Mononuclear cell (primary cell): Measurements from ENCODE around the gene TMEM203. TPM values are rescaled to one million over a fixed set of nuclear protein-coding genes. Genes with fewer than 3 reads are reported as not detected.
"Not testable (repeated sequence)": the region's sequence is repeated elsewhere in the genome, so short reads cannot be mapped to it uniquely, and the experiment has no call there.

ENCODE experiments used
- H3K27me3 ChIP-seq: 2 replicates; pipeline ENCODE4 v1.6.0; 2011; ENCODE audit warnings: low read length, control low read depth; ENCODE audit not compliant: insufficient read depth
- H3K4me1 ChIP-seq: 2 replicates; pipeline ENCODE4 v1.5.1; 2011; ENCODE audit warnings: mild to moderate bottlenecking, low read length, control low read depth; ENCODE audit not compliant: insufficient read depth
- H3K4me3 ChIP-seq: 2 replicates; pipeline ENCODE4 v1.5.1; 2011; ENCODE audit warnings: mild to moderate bottlenecking, low read length, moderate library complexity
- H3K9me3 ChIP-seq: 2 replicates; pipeline ENCODE4 v1.5.1; 2011; ENCODE audit warnings: low read depth, mild to moderate bottlenecking, control low read depth, low read length
- total RNA-seq: library from RNA; depleted of rRNA; stranded (reverse); fragments of >200 nt; gene quantifications from one replicate; pipeline ENCODE4 v1.2.3, GENCODE V29; 2012

TMEM203 gene
- total RNA-seq, 1 donor, result 21.1 TPM

DNA sequence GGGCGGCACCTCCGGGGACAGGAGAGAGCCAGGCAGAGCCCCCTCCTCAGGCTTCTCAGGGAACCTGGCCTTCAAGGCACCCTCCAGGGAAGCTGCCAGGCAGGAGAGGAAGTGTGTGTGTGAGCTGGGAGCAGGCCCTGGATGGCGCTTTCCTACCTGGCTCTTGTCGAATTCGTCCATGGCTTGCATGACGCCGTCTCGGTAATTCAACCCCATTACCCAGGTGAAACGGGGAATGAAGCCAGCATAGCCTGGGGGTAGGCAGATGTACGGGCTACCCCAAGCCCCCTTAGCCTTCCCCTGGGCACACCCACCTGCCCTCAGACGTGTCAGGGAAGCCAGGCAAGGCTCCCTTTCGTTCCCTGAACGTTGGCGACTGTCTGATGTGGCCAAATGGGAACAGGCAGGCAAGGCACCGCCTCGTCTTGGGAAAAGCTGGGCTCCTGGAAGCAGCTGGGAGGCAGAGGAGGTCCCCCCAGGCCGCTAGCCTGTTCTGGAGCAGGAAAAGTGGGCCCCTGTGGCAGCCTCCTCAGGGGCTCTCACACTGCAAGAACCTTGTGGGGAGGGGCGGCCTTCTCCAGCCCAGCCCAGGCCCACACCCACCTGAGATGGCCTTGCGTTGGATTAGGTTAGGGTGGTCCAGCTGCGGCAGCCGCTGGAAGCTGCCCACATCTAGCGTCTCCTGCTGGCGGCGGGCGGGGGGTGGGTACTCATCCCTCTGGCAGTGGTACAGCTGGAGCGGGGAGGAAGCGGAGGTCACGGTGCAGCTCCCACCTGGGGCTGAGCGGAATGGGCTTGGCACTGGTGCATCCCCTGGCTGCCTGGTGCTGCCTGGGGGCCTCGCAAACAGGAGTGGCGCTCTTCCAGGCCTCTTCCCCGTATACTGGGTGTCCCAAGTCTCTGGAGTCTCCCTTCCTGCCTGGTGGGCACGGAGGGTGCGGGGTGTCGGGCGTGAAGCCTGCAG is 39.3 kb upstream of the TMEM203 start:
- Histone ChIP-seq H3K9me3 (no peaks in the 10 kb centered on the region), H3K27me3 (no peaks in the 10 kb centered on the region), H3K4me1 (peaks cover 25% of the 10 kb centered on the region), H3K4me3 (no peak overlapping the region)

DNA sequence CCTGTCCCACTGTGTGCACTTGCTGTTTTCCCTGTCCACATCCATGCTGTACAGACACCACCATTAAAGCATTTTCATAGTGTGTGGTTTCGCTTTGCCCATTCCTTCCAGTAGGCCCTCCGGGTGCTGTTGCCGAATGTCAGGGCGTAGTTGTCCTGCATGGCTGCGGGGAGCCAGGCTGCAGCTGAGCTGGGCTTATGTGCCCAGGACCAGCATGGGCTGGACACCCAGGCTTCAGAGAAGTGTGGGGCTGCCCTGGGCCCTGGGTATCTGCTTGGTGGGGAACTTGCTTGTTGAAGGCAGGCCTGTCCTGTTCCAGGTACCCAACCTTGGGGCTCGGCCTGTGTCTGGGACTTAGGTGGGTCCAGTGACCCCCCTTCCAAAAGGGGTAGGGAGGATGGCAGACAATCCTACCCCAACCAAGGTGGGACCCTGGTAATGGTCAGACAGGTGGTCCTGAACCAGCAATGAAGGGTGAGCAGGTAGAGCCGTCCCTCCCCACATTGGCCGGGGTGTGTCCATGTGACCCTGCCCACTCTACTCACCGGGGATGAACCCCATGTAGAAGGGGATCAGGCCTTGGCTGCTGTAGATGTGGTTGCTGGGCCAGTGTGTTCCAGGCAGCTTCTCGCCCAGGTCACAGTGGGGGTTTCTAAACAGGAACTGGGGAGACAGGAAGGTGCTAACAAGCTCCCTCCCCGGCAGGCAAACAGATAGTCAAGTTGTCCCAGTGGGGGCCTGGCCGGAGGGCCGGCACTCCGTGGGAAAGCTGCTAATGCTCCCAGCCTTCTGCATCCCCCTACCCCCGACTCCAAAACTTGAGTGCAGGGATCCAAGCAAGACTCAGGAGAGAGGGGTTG is 38.4 kb upstream of the TMEM203 start:
- Histone ChIP-seq H3K9me3 (no peaks in the 10 kb centered on the region), H3K4me3 (no peak overlapping the region), H3K4me1 (peaks cover 34% of the 10 kb centered on the region), H3K27me3 (no peaks in the 10 kb centered on the region)

DNA sequence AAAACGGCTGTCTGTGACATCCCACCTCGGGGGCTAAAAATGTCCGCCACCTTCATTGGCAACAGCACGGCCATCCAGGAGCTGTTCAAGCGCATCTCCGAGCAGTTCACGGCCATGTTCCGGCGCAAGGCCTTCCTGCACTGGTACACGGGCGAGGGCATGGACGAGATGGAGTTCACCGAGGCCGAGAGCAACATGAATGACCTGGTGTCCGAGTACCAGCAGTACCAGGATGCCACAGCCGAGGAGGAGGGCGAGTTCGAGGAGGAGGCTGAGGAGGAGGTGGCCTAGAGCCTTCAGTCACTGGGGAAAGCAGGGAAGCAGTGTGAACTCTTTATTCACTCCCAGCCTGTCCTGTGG is 37.8 kb upstream of the TMEM203 start:
- peaks cover 38% of the 10 kb centered on the region for H3K4me1 ChIP-seq
- not testable (repeated sequence) for H3K9me3 ChIP-seq, H3K27me3 ChIP-seq, H3K4me3 ChIP-seq

DNA sequence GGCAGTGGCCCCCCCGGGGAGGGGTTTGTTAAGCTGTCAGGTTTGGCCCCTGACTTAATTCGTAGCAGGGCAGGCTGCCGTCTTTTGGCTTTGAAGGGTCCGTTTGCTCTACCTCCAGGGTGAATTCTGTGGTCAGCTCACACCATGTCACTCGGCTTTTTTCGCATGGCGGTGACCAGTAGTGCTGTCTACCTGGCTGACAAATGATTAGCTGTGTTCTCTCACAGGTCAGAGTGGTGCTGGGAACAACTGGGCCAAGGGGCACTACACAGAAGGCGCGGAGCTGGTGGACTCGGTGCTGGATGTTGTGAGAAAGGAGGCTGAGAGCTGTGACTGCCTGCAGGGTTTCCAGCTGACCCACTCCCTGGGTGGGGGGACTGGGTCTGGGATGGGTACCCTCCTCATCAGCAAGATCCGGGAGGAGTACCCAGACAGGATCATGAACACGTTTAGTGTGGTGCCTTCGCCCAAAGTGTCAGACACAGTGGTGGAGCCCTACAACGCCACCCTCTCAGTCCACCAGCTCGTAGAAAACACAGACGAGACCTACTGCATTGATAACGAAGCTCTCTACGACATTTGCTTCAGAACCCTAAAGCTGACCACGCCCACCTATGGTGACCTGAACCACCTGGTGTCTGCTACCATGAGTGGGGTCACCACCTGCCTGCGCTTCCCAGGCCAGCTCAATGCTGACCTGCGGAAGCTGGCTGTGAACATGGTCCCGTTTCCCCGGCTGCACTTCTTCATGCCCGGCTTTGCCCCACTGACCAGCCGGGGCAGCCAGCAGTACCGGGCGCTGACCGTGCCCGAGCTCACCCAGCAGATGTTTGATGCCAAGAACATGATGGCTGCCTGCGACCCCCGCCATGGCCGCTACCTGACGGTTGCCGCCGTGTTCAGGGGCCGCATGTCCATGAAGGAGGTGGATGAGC is 37.1 kb upstream of the TMEM203 start:
- H3K27me3 ChIP-seq, result no peaks in the 10 kb centered on the region
- H3K4me1 ChIP-seq, result peaks cover 38% of the 10 kb centered on the region
- H3K9me3 ChIP-seq, result no peaks in the 10 kb centered on the region
- peak overlapping the region; percentile 65 for H3K4me3 ChIP-seq

DNA sequence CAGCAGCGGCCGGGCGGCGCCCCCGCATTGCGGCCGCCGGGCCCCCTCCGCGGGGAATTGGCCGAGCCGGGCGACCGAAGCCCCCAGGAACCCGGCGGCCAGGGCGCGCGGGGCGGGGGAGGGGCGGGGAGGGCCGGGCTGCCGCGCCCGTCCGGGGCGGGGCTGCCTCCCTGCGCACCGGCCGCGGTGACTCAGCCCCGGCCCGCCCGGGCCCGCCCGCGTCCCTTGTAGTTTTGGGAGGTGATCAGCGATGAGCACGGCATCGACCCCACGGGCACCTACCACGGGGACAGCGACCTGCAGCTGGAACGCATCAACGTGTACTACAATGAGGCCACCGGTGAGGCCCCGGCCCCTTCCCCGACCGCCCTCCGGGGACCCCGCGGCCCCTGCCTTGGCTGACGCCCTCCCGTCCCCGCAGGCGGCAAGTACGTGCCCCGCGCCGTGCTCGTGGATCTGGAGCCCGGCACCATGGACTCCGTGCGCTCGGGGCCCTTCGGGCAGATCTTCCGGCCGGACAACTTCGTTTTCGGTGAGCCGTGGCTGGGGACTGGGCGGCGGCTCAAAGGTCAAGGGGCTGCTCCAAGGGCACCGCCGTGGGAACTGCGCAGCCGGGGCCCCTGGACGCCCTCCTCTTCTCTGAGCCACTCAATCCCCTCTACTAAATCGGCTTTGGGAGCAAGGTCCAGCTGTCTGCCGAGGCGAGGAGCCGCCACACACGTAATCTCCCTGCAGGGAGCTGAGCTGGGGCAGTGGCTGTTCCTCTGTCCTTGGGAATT is 36.2 kb upstream of the TMEM203 start:
- H3K4me1 ChIP-seq, result peaks cover 46% of the 10 kb centered on the region
- H3K4me3 ChIP-seq, result peak overlapping the region; percentile 65
- H3K9me3 ChIP-seq, result no peaks in the 10 kb centered on the region
- H3K27me3 ChIP-seq, result no peaks in the 10 kb centered on the region

DNA sequence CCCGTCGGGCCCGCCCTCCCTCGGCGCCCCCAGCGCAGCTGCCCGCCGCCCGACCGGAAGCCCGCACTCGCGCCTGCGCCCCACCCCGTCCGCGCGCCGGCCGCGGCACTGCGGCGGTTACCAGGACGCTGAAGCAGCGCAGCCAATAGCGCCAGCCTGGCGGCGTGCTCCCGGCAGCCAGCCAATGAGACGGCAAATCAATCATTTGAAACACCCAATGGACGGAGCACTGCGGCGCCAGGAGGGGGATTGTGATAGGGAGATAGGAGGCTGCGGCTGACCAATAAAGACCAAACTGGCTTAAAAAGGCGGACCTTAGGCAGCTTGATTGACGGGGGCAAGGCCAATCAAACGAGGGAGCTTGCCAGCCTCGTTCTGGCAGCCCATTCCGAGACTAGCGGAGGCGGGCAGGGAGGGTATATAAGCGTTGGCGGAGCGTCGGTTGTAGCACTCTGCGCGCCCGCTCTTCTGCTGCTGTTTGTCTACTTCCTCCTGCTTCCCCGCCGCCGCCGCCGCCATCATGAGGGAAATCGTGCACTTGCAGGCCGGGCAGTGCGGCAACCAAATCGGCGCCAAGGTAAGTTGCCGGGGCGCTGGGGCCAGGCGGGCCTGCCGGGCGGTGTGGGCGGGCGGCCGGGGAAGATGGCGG is 35.5 kb upstream of the TMEM203 start, which contains the start of gene TUBB4B:
TUBB4B (plus strand) TSS at position 447 of the 649 bp plus-strand sequence; CDS start at position 521, 74 bp downstream.
- no peaks in the 10 kb centered on the region for H3K9me3 ChIP-seq
- H3K4me3 ChIP-seq, result peak within 1 kb of the TSS; percentile 65
- H3K27me3 ChIP-seq, result no peaks in the 10 kb centered on the region
- peaks cover 53% of the 10 kb centered on the region for H3K4me1 ChIP-seq

DNA sequence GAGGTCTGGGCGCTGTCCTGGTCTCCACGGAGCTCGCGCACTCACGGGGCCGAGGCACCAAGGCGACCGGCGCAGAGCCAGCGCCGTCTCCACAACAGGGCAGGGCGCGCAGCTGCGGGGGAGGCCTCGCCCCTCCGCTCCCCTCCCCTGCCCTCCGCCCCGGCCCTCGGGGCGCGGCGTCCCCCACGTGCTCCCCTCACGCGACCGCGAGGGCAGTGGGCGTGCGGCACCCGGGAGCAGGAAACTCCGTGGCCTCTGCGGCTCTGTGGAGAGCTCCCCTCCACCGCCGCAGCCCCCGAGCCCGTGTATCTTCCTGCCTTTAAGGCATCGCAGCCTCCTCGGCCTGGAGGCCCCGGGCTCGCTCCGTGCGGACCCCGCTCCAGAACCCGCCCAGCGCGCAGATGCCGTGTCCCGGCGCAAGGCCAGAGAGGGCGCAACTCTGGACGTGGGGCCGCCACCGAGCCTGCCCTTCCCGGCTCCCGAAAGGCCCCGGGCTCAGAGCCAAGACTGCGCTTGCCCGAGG is 34.9 kb upstream of the TMEM203 start:
- no peaks in the 10 kb centered on the region for H3K9me3 ChIP-seq
- peaks cover 55% of the 10 kb centered on the region for H3K4me1 ChIP-seq
- peak overlapping the region; percentile 61 for H3K4me3 ChIP-seq
- no peaks in the 10 kb centered on the region for H3K27me3 ChIP-seq

DNA sequence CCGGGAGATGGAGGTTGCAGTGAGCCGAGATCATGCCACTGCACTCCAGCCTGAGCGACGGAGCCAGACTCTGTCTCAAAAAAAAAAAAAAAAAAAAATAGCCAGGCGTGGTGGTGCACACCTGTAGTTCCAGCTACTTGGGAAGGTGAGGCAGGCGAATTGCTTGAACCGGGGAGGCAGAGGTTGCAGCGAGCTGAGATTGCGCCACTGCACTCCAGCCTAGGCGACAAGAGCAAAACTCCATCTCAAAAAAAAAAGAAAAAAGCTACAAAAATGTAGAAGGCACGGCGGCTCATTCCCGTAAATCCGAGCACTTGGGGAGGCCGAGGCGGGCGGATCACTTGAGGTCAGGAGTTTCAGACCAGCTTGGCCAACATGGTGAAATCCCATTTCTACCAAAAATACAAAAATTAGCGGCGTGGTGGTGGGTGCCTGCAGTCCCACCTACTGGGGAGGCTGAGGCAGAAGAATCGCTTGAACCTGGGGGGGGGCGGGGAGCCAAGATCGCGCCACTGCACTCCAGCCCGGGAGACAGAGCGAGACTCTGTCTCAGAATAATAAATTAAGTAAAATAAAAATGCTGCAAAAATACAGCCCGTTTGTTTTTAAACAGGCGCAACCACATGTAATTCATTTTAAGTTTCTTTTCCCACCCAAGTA is 34.2 kb upstream of the TMEM203 start:
- H3K9me3 ChIP-seq, H3K27me3 ChIP-seq: not testable (repeated sequence)
- Histone ChIP-seq H3K4me3 (peak overlapping the region; percentile 61), H3K4me1 (peaks cover 55% of the 10 kb centered on the region)

DNA sequence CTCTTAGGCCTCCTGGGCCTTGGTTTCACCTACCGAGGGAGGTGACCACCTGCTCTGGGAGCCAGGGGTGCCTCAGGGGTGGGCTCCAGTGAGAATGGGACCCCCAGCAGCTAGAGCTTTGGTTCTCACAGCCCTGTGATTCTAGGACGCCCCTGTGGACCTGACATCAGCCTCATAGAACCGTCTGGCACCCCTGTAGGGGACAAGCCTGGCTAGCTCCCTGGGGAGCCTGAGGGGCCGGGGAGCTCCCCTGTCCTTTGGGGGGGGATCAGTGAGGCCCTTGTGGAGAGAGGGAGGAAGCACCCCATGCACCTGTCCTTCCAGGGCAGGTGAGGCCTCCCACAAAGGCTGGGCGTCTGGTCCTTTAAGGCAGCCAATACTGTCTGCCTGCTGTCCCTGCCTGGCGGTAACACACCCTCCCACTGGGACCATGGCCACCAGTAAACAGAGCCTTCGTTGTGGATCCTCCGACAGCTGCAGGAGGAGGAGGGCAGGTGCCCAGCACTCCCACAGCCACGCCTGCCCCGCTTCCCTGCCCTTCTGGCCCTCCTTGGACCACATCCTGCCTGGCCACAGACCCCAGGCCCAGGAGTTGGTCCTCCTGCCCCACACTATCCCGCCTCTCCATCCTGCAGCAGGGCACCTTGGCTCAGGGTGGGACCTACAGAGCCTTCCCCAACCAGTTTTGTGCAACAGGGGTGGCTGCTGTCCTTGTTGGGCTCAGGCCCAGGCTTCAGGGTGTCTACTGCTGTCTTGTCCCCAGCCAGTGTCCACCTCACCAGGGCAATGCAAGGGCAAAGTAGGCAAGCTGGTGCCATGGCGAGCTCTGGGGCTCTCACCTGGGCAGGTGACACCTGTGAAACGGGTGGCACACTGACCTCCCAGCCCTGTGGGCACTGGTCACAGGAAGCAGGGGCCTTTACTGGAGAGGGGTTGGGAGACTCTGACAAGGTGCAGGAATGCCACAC is 32.6 kb upstream of the TMEM203 start:
- Histone ChIP-seq H3K4me1 (peaks cover 52% of the 10 kb centered on the region), H3K4me3 (no peak overlapping the region), H3K9me3 (no peaks in the 10 kb centered on the region), H3K27me3 (no peaks in the 10 kb centered on the region)

DNA sequence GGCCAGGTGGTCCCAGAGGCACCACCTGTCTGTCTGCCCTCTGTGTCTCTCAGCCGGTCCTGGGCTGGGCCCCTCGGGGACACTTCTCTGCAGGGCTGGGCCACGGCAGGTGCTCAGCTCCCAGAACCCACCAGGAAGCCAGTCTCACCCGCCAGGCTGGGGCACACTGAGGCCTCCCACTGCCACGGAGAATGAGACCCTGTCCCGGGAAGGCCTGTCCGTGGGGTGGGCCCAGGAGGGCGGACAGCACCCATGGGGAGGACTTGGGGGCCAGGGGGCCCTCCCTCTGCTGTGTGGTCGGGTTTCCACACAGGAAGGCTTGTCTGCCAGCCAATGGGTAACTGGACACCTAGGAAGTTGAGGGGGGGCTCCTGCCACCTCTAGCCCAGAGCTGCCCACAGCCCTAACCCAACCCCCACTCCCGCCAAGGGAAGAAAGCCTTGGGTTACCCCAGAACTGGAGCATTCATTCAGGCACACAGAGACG is 31.5 kb upstream of the TMEM203 start:
- H3K4me1 ChIP-seq, result peaks cover 41% of the 10 kb centered on the region
- H3K9me3 ChIP-seq, result no peaks in the 10 kb centered on the region
- no peaks in the 10 kb centered on the region for H3K27me3 ChIP-seq
- H3K4me3 ChIP-seq, result no peak overlapping the region

DNA sequence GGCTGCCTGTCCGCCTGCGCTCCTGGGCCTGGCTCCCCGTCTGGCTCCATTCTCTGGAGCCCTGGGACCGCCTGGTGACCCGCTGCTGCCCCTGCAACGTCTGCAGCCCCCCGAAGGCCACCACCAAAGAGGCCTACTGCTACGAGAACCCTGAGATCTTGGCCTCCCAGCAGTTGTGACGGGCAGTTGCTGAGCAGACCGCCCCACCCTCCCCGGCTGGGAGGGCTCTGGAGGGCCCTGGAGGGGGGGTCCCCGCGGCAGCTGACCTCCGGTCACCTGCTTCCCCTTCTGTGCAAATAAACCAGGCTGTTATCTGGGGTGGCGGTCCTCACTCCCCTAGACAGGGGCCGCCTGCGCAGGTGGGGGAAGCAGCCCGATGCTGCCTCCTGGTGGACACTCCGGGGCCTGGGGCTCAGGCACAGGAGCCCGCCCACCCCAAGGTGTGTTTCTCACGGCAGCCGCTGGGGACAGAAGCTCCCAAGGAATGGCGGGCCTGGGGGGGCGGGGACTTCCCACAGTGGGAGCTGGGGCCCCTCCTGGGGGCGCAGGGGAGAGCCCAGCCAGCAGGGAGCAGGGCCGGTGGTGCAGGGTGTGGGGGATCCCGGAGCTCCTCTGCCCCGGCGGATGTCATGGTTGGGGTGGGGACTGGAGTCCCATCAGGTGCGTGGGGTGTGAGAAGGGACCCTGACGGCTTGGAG is 30.9 kb upstream of the TMEM203 start:
- H3K4me1 ChIP-seq, result peaks cover 38% of the 10 kb centered on the region
- no peaks in the 10 kb centered on the region for H3K27me3 ChIP-seq
- H3K9me3 ChIP-seq, result no peaks in the 10 kb centered on the region
- H3K4me3 ChIP-seq, result no peak overlapping the region
